HL-60 (cell line): ENCODE measurements around the gene RBM26.

ENCODE experiments used
- GABPA ChIP-seq: IDR thresholded peaks from 2 replicates; pipeline ENCODE4 v1.6.1; 2012; ENCODE audit warnings: low read depth
- TF ChIP-seq, protein P1 (sequence below): IDR thresholded peaks from one replicate; pipeline ENCODE4 v1.5.1; 2011; ENCODE audit warnings: low read length, control low read depth, inconsistent platforms; ENCODE audit not compliant: insufficient read depth

- TF ChIP-seq GABPA, result no peak
- TF ChIP-seq, protein P1, sequence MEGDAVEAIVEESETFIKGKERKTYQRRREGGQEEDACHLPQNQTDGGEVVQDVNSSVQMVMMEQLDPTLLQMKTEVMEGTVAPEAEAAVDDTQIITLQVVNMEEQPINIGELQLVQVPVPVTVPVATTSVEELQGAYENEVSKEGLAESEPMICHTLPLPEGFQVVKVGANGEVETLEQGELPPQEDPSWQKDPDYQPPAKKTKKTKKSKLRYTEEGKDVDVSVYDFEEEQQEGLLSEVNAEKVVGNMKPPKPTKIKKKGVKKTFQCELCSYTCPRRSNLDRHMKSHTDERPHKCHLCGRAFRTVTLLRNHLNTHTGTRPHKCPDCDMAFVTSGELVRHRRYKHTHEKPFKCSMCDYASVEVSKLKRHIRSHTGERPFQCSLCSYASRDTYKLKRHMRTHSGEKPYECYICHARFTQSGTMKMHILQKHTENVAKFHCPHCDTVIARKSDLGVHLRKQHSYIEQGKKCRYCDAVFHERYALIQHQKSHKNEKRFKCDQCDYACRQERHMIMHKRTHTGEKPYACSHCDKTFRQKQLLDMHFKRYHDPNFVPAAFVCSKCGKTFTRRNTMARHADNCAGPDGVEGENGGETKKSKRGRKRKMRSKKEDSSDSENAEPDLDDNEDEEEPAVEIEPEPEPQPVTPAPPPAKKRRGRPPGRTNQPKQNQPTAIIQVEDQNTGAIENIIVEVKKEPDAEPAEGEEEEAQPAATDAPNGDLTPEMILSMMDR, result no peak
Observed at GRCh38 chr13:79435561-79435990, 29.5 kb upstream of the RBM26 start.
